ENCODE measurements around the gene NPTXR.
A peak's percentile ranks its signal among the peaks of the same experiment; 100 is the strongest.

Gene NPTXR

DNA sequence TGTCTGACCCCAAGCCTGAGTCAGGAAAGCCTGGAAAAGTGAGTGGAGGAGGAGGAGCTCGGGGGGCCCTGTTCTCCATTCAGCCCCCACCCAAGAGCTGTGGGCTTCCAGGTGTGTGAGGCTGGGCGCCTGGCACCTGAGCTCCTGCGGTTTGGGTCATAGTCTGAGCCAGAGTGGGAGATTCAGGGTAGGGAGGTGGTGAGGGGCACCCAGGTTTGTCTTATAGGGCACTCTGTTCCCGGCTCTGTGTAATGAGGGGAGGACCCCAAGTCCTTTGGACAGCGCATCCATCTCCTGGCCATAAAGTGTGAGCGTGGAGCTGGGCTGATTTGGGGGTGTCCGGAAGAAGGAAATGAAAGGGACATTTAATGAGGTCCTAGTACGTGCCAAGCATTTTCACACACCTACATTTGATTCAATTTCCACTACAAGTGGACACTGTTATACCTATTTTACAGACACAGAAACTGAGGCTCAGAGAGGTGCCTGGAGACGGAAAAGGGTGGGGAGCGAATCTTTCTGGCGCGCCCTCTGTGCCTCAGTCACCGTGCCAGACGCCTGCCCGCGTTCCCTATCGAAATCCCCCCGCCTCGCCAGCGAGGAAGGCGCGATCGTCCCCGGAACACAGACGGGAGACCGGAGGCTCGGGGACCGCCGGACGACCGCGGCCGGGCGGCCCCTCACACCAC, 1.2 kb downstream of the NPTXR start:
- H3K27ac ChIP-seq (ENCODE audit: low read depth, low read length) = no peak overlapping the region
- H3K4me2 ChIP-seq (ENCODE audit: low read length) = no peak overlapping the region
- no peaks in the 10 kb centered on the region for H3K36me3 ChIP-seq (ENCODE audit: control insufficient read depth, low read length)
- TF ChIP-seq EZH2phosphoT487 (IDR thresholded peaks at IDR 0.05; ENCODE audit: borderline replicate concordance, low read length) = peak; percentile 54; the same call in 1 of the 2 replicates
- TF ChIP-seq, protein P1, sequence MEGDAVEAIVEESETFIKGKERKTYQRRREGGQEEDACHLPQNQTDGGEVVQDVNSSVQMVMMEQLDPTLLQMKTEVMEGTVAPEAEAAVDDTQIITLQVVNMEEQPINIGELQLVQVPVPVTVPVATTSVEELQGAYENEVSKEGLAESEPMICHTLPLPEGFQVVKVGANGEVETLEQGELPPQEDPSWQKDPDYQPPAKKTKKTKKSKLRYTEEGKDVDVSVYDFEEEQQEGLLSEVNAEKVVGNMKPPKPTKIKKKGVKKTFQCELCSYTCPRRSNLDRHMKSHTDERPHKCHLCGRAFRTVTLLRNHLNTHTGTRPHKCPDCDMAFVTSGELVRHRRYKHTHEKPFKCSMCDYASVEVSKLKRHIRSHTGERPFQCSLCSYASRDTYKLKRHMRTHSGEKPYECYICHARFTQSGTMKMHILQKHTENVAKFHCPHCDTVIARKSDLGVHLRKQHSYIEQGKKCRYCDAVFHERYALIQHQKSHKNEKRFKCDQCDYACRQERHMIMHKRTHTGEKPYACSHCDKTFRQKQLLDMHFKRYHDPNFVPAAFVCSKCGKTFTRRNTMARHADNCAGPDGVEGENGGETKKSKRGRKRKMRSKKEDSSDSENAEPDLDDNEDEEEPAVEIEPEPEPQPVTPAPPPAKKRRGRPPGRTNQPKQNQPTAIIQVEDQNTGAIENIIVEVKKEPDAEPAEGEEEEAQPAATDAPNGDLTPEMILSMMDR (IDR thresholded peaks at IDR 0.05; ENCODE audit: low read depth, low read length, poor library complexity, severe bottlenecking) = no peak
- no peaks in the 10 kb centered on the region for H3K9me3 ChIP-seq (ENCODE audit: control insufficient read depth, insufficient read depth, low read length)
- no peaks in the 10 kb centered on the region for H3K9me2 ChIP-seq (replicated peaks; ENCODE audit: control insufficient read depth, low read length)
- H3K4me1 ChIP-seq (ENCODE audit: control insufficient read depth, low read length) = 0 out of 2 replicates have a peak, but pooled peaks cover 3% of the 10 kb centered on the region
- H3F3A ChIP-seq (ENCODE audit: control insufficient read depth, insufficient read depth) = no peaks in the 10 kb centered on the region
- no peak overlapping the region for H3K4me3 ChIP-seq (ENCODE audit: low read length)
- H3K79me2 ChIP-seq (ENCODE audit: control insufficient read depth, low read length) = no peaks in the 10 kb centered on the region
- no peaks in the 10 kb centered on the region for H4K20me1 ChIP-seq (ENCODE audit: control insufficient read depth, insufficient read depth, low read depth, low read length)
- H3K27me3 ChIP-seq (ENCODE audit: control insufficient read depth, low read length) = peaks cover 64% of the 10 kb centered on the region

- H3K9me3 ChIP-seq (ENCODE audit: control insufficient read depth, insufficient read depth, low read length) = no peaks in the 10 kb centered on the region
- H3K9me2 ChIP-seq (replicated peaks; ENCODE audit: control insufficient read depth, low read length) = no peaks in the 10 kb centered on the region
- no peak overlapping the region for H3K27ac ChIP-seq (ENCODE audit: low read depth, low read length)
- no peak overlapping the region for H3K4me2 ChIP-seq (ENCODE audit: low read length)
- 0 out of 2 replicates have a peak, but pooled peaks cover 3% of the 10 kb centered on the region for H3K4me1 ChIP-seq (ENCODE audit: control insufficient read depth, low read length)
- H4K20me1 ChIP-seq (ENCODE audit: control insufficient read depth, insufficient read depth, low read depth, low read length) = no peaks in the 10 kb centered on the region
- no peaks in the 10 kb centered on the region for H3F3A ChIP-seq (ENCODE audit: control insufficient read depth, insufficient read depth)
- 0 out of 2 replicates have a peak, but pooled peaks have one; percentile 72 for TF ChIP-seq EZH2phosphoT487 (IDR thresholded peaks at IDR 0.05; ENCODE audit: borderline replicate concordance, low read length)
- TF ChIP-seq, protein P1 (IDR thresholded peaks at IDR 0.05; ENCODE audit: low read depth, low read length, poor library complexity, severe bottlenecking) = no peak
- no peaks in the 10 kb centered on the region for H3K79me2 ChIP-seq (ENCODE audit: control insufficient read depth, low read length)
- no peak overlapping the region for H3K4me3 ChIP-seq (ENCODE audit: low read length)
- no peaks in the 10 kb centered on the region for H3K36me3 ChIP-seq (ENCODE audit: control insufficient read depth, low read length)
- H3K27me3 ChIP-seq (ENCODE audit: control insufficient read depth, low read length) = peaks cover 58% of the 10 kb centered on the region
Observed at GRCh38 chr22:38841635-38842034, 2.2 kb downstream of the NPTXR start.

GRCh38 chr22:38841211-38841610, 2.6 kb downstream of the NPTXR start:
- H3K79me2 ChIP-seq (ENCODE audit: control insufficient read depth, low read length) = no peaks in the 10 kb centered on the region
- H3K36me3 ChIP-seq (ENCODE audit: control insufficient read depth, low read length) = no peaks in the 10 kb centered on the region
- H3K27ac ChIP-seq (ENCODE audit: low read depth, low read length) = no peak overlapping the region
- no peaks in the 10 kb centered on the region for H3K9me3 ChIP-seq (ENCODE audit: control insufficient read depth, insufficient read depth, low read length)
- no peak overlapping the region for H3K4me2 ChIP-seq (ENCODE audit: low read length)
- H3K27me3 ChIP-seq (ENCODE audit: control insufficient read depth, low read length) = peaks cover 56% of the 10 kb centered on the region
- H3F3A ChIP-seq (ENCODE audit: control insufficient read depth, insufficient read depth) = no peaks in the 10 kb centered on the region
- 0 out of 2 replicates have a peak, but pooled peaks cover 3% of the 10 kb centered on the region for H3K4me1 ChIP-seq (ENCODE audit: control insufficient read depth, low read length)
- no peak for TF ChIP-seq EZH2phosphoT487 (IDR thresholded peaks at IDR 0.05; ENCODE audit: borderline replicate concordance, low read length)
- TF ChIP-seq, protein P1 (IDR thresholded peaks at IDR 0.05; ENCODE audit: low read depth, low read length, poor library complexity, severe bottlenecking) = no peak
- no peaks in the 10 kb centered on the region for H3K9me2 ChIP-seq (replicated peaks; ENCODE audit: control insufficient read depth, low read length)
- H4K20me1 ChIP-seq (ENCODE audit: control insufficient read depth, insufficient read depth, low read depth, low read length) = no peaks in the 10 kb centered on the region
- no peak overlapping the region for H3K4me3 ChIP-seq (ENCODE audit: low read length)
